ENCODE measurements around the gene LSAMP.
A peak's percentile ranks its signal among the peaks of the same experiment; 100 is the strongest.

Gene LSAMP

GRCh38 chr3:116338713-116339112 lies 106.6 kb downstream of the LSAMP start:
- no peak for TF ChIP-seq CTCF (IDR thresholded peaks at IDR 0.05; ENCODE audit: insufficient read depth, low read length, poor library complexity, severe bottlenecking)
- Histone ChIP-seq H3K36me3 (ENCODE audit: control insufficient read depth, insufficient read depth, low read length) (no peaks in the 10 kb centered on the region), H3K27me3 (replicated peaks; ENCODE audit: control insufficient read depth, insufficient read depth, low read length) (no peaks in the 10 kb centered on the region), H3K4me3 (replicated peaks; ENCODE audit: low read depth, low read length) (no peak overlapping the region)
- DNase-seq (ENCODE audit: extremely low read depth, insufficient read length), result no peak

- Histone ChIP-seq H3K4me3 (replicated peaks; ENCODE audit: low read depth, low read length) (no peak overlapping the region), H3K27me3 (replicated peaks; ENCODE audit: control insufficient read depth, insufficient read depth, low read length) (no peaks in the 10 kb centered on the region), H3K36me3 (ENCODE audit: control insufficient read depth, insufficient read depth, low read length) (no peaks in the 10 kb centered on the region)
- TF ChIP-seq CTCF (IDR thresholded peaks at IDR 0.05; ENCODE audit: insufficient read depth, low read length, poor library complexity, severe bottlenecking), result peak; percentile 21
- no peak for DNase-seq (ENCODE audit: extremely low read depth, insufficient read length)
Measured at GRCh38 chr3:116337229-116337628, 108.1 kb downstream of the LSAMP start.

GRCh38 chr3:116331380-116331779 lies 113.9 kb downstream of the LSAMP start:
- Histone ChIP-seq H3K4me3 (replicated peaks; ENCODE audit: low read depth, low read length) (no peak overlapping the region), H3K27me3 (replicated peaks; ENCODE audit: control insufficient read depth, insufficient read depth, low read length) (no peaks in the 10 kb centered on the region), H3K36me3 (ENCODE audit: control insufficient read depth, insufficient read depth, low read length) (no peaks in the 10 kb centered on the region)
- DNase-seq (ENCODE audit: extremely low read depth, insufficient read length), result no peak
- no peak for TF ChIP-seq CTCF (IDR thresholded peaks at IDR 0.05; ENCODE audit: insufficient read depth, low read length, poor library complexity, severe bottlenecking)

- Histone ChIP-seq H3K4me3 (replicated peaks; ENCODE audit: low read depth, low read length) (no peak overlapping the region), H3K27me3 (replicated peaks; ENCODE audit: control insufficient read depth, insufficient read depth, low read length) (no peaks in the 10 kb centered on the region), H3K36me3 (ENCODE audit: control insufficient read depth, insufficient read depth, low read length) (no peaks in the 10 kb centered on the region)
- TF ChIP-seq CTCF (IDR thresholded peaks at IDR 0.05; ENCODE audit: insufficient read depth, low read length, poor library complexity, severe bottlenecking), result no peak
- no peak for DNase-seq (ENCODE audit: extremely low read depth, insufficient read length)
Measured at GRCh38 chr3:116322750-116323375, 122.4 kb downstream of the LSAMP start.

GRCh38 chr3:116318370-116318769 lies 126.9 kb downstream of the LSAMP start:
- no peak for DNase-seq (ENCODE audit: extremely low read depth, insufficient read length)
- H3K27me3 ChIP-seq (replicated peaks; ENCODE audit: control insufficient read depth, insufficient read depth, low read length), result no peaks in the 10 kb centered on the region
- TF ChIP-seq CTCF (IDR thresholded peaks at IDR 0.05; ENCODE audit: insufficient read depth, low read length, poor library complexity, severe bottlenecking), result no peak

GRCh38 chr3:116316771-116317170 lies 128.5 kb downstream of the LSAMP start:
- no peak for DNase-seq (ENCODE audit: extremely low read depth, insufficient read length)
- Histone ChIP-seq H3K36me3 (ENCODE audit: control insufficient read depth, insufficient read depth, low read length) (no peaks in the 10 kb centered on the region), H3K27me3 (replicated peaks; ENCODE audit: control insufficient read depth, insufficient read depth, low read length) (no peaks in the 10 kb centered on the region), H3K4me3 (replicated peaks; ENCODE audit: low read depth, low read length) (no peak overlapping the region)
- no peak for TF ChIP-seq CTCF (IDR thresholded peaks at IDR 0.05; ENCODE audit: insufficient read depth, low read length, poor library complexity, severe bottlenecking)

More at GRCh38 chr3:116318370-116318769, 126.9 kb downstream of the LSAMP start:
- Histone ChIP-seq H3K36me3 (ENCODE audit: control insufficient read depth, insufficient read depth, low read length) (no peaks in the 10 kb centered on the region), H3K4me3 (replicated peaks; ENCODE audit: low read depth, low read length) (no peak overlapping the region)

All from GM06990 (cell line).